NCI-H446 treated with DMSO at 0.1 percent for 48 hours (cell line): ENCODE measurements around the gene MDGA2.
"Not testable (repeated sequence)": the region's sequence is repeated elsewhere in the genome, so short reads cannot be mapped to it uniquely, and the experiment has no call there.

Experiments
- DNase-seq: peaks from one replicate; lab custom pipeline; 2025; lab: John Stamatoyannopoulos, UW

Gene MDGA2

DNA sequence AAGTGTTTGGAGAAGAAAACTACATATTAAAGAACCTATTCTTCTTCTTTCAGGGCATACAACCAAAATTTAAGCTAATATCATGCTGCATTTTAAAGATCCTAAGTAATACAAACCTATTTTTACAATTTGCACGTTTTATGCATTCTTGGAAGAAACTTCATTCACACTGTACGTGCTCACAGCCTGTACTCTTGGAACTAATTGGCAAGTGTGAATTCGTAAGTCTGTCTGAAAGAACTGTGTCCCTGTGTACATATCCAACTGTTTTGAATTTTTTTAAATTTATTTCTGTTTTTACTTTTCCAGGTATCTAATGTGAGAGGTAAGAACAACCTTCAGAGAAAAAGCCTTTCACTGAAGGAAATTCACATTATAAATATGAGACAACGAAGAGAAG, 347.0 kb downstream of the MDGA2 start:
- no peak for DNase-seq

DNA sequence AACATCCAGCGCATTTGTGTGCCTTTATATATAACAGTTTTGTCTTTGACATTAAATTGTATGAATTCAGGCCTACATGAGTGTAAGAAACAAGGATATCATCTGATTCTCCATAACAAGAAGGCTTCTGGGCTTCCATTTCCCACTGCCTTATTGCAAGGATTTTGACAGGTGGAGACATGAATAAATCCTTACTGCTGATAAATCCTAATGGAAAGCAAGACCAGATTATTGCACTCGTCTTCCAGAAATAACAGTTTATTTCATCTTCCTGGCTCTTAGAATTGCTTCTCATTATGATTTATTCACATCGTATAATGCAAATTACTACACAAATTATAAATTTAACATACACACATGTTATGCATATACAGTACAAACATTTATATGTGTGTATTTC, 348.1 kb downstream of the MDGA2 start:
- DNase-seq: no peak

DNA sequence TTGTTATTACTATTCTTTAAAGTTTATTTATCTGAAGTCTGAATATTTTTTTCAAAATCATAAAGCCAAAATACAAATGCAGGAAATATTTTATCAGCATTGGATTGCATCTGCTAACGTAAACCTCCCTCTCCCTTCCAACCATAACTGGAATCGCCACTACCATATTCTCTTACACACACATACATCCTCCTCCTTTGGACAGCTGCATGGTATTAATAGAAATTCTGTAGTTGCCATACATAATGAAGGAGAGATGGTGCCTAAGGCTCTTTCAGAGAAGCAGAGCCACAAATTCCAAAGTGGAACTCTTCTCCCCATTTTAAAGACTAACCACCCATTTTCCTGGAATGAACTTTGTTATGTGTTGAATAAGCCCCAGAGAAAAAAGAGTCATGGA, 352.7 kb downstream of the MDGA2 start:
- DNase-seq: no peak

DNA sequence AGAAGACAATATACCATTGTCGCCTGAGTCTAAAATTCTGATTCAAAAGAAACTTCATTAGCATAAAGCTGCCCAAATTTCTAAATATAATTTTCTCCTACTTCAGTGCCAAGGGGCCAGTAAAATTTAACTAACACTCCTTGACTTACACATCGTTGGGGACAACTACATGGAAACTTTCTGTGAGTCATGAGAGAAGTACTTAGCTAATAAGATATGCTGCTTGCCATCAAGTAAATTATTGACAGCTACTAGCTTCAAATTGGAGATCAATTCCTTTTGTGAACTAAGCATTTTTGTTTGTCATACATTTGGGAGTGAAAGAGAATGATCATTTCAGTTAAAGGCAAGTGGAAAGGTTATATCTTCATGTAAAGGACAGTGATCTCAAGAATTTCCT, 373.3 kb downstream of the MDGA2 start:
- DNase-seq: no peak

DNA sequence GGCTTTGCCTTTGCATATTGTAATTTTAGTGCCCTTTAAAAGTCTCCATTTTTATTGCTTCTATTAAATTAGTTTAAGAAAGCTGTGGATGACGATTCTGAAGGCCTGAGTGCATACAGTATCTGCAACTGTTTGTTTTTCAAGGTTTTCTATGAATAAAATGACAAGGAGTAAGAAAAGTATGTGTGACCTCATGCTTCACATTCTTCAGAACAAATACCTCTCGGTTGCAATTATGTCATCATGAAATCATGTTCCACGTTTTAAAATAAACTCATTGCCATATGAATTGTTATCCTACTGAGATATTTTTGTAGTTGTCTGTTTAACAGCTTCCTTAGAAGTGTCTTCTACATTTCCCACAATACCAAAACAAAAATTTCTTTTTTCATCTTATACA, 374.6 kb downstream of the MDGA2 start:
- DNase-seq: no peak

DNA sequence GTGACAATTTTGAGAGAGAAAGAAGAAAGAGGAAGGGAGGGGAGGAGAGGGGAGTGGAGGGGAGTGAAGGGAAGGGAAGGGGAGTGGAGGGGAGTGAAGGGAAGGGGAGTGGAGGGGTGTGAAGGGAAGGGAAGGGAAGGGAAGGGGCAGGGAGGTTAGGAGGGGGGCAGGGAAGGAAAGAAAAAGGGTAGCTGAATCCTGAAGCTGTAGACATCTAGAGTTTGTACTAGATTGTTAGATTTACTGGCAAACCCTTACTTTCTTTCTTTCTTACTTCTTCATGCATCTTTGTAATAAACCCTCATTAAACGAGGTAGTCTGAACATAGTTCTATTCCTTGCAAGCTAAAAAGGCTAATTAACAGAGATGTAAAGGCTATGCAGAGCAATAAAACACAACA, 378.0 kb downstream of the MDGA2 start:
- DNase-seq: no peak

DNA sequence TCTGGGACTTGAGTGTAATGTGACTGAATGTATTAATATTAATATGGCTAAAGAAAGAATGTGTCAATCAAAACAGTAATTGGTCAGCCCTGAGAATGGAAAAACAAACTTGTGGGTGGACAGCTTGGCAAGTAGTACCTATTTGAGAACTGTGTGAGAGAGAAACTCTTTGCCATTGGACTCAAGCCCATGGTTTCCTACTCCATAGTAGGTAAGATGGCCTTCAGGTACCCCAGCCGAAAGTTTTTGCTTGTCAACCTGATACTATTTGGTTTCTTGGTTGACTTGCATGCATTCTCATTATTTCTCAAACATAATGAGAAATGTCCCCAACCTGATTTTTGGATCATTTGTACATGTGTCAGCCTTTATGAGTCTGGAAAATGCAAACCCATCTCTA, 391.1 kb downstream of the MDGA2 start:
- DNase-seq: no peak

DNA sequence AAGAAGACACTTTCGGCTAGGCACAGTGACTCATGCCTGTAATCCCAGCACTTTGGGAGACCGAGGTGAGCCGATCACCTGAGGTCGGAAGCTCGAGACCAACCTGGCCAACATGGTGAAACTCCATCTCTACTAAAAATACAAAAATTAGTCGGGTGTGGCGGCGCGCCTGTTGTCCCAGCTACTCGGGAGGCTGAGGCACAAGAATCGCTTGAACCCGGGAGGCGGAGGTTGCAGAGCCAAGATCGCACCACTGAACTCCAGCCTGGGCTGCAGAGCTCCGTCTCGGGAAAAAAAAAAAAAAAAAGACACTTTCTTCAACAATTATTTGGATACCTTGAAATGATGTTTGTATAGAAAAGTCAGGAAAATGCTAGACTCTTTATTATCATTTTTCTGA, 393.6 kb downstream of the MDGA2 start:
- not testable (repeated sequence) for DNase-seq

DNA sequence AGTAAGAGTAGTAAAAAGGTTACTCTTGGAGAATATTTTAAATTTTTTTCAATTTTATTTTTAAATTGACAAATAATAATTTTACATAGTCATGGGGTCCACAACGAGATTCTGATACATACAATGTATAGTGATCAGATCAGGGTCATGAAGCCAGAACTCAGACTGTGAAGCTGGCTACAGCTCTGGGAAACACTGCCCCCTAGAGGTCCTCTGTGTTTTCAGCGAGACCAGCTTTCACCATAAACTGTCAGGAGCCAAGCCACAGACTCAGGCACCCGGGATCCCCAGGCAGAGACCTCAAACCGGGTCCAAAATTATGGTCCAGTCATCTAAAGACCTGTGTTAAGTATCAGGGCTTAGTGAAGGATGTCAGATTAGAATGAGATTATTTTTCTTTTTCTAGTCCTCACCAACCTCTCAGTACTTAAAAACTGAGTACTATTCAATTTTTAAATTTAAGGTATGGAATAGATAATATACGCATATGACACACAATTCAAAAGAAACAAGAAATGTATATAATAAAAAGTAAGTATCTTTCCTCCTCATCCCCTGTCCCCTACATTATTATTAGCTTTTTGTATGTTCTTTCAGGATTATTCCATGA, 397.1 kb downstream of the MDGA2 start:
- DNase-seq: peak; percentile 2

DNA sequence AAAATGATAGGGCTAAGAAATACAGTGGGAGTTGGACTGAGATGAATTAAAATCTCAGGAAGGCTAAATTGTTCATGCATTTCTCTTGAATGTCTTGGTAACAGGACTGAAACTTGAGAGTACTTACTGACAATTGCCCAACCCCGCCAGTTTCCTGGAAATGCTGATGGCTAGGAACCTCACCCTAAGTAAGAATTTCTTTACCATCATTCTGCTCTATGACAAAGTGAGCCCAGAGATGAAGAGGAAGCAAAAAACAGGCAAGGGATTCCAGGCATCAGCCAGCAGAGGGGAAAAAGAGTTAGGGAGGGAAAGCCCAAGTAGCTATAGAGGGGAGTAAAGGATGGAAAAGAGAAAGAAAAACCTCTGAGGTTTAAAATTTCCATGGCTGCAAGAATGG, 397.7 kb downstream of the MDGA2 start:
- no peak for DNase-seq

DNA sequence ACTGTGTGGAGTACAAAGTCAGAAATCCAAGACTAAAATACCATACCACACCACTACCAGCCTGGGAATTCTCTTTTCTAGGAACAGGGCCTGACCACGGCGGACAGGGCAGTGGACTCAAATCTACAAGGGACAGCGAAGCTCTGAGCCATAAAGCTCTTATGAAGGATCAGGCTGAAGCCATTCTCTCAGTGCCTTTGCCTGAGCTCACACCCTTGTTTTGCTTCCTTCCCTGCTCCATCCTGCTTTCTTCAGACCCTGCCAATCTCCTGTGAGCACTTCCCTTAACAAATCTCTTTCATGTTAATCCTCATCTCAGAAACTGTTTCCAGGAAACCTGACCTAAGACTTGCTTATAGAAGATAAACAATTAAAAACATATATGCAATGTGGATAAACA, 398.5 kb downstream of the MDGA2 start:
- no peak for DNase-seq

DNA sequence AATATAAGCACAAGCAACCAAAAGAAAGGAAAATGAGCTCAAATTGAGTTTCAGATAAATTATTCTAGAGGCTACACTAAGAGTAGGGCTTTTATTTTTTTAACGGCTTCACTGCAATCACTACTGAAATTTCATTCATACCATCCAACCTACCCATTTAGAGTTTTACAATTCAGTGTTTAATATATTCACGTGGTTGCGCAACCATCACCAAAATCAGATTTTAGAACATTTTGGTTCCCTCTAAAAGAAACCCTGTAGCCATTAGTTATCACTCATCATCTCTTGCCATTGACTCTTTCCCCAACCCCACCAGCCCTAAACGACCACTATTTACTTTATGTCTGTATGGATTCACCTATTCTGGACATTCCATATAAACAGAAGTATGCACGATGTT, 401.5 kb downstream of the MDGA2 start:
- no peak for DNase-seq

DNA sequence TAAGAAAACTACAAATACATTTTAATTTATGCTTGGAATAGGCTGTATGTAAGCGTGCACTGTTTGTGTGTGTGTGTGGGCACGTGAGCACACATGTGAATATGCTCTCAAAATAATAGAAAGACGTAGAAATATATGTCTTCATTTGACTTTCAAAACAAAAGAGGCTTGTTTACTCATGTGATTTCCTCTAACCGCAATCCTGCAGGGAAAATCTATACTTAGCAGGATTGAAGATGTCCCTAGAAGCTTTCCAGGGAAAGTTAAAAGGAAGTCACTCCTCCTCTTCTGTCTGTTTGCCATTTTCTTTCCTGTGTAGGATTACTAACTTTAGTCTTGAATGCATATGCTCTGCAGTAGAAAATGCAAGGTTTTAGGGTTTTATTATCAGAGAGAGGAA, 404.7 kb downstream of the MDGA2 start:
- no peak for DNase-seq

DNA sequence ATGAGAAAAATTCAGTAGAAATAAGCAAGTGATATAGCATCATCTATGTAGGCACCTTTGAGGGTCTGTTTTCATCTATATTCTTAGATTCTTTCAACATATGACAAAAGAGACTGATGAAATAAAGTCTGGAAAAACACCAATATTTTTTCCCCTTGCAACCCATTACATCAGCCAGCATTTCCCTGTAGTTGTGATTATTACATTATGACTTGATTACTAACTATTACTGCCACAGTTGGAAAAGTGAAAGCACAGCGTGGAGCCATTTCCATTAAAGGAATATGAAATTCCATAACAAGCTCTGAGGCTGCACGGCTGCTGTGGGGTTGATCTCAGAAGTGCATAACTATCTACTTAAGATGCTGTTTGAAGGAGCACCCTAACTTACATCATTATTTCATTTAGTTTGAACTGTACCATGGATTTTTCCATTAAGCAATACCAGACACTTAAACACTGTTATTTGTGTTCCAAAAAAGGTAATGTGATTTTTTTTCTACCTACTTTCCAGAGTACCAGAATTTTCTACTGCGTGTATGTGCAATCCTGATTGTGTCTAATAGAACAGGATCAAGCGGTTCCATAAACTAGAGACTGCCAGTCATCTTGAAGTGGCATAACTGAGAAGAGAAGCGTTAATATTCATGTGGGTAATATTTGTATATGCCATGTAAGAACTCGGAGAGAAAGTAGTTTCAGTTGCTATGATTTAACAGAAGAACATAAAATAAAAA, 405.5 kb downstream of the MDGA2 start:
- DNase-seq: no peak

DNA sequence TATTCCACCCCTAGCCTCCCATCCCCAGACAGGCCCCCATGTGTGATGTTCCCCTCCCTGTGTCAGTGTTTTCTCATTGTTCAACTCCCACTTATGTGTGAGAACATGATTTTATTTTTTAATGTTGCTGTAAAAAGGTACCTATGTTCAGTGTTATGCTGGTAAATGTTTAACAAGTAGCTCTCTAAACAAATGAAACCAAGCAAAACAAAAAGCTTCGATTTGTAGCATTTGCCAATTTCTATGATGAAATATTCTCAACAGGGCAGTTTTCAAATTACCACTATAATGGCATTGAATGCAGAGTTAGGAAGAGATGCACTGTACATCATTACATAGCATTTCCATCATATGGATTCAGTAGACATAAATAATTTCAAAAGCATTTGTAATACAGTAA, 410.6 kb downstream of the MDGA2 start:
- no peak for DNase-seq

DNA sequence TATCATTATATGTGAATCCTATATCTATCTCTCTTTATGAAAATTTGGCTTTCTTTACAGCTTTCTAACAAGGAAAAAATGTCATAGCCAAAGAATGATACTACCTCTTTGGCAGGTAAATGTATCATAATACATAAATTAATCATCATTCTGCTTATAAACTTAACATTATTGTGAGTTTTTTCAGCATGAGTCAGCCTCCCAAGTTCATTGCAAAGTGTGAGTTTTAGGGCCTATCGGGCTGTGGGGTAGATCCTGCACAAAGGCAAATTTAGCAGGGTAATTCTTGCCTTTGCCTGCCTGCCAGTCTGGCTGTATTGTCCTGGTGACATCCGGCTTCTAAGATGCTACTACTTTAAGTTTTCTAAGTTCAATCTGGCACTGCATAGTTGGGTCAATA, 412.6 kb downstream of the MDGA2 start:
- DNase-seq: no peak

DNA sequence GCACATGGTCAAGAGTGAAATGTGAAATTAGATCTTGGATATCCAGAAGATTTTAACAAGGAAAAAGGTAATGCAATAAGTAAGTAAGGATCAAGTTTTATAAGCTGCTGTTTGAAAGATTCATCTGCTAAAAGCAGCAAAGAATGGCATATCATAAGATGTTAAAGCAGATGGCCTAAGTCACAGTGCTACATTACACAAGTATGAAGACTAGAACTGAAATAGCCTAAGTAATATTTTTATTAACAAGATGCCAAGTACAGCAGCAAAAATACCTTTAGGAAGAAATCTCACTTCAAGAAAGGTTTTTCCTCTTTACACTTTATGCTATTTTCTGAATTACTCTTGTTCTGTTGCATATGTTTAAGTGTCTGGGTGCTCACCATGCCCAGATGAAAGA, 414.1 kb downstream of the MDGA2 start:
- DNase-seq: no peak

DNA sequence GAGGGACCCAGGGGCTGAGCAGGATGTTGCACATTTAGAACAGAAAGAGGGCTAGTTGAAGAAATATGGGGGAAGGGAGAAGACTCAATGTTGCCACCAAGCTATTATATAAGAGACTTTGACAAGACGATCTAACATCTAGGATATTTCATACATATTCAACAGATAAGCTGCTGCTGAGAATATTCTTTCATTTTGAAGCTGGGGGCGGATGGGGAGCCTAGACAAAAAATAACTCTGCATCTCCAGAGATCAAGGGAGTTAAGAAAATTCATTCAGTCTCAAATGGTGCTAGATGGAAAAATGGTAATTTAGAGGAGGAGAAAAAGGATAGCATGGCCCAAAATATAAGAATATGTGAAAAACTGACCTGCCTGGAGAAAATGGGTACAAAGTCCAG, 415.6 kb downstream of the MDGA2 start:
- no peak for DNase-seq

DNA sequence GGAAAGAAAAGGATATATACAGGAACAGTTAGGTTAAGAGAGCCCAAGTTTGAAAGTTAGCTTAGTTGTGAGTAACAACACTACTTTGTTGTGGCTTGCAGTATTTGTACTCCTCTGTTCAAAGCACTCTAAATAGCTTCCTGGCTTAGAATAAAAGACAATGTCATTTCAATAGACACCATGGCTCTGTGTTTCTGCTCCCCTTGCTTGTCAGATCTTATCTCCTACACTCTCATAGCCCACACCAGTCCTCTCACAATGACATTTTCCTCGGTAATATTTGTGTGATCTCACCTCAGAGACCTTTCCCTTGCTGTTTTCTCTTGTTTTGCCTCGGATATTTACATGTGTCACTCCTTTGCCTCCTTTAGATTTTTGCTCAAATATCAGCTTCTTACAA, 418.4 kb downstream of the MDGA2 start:
- DNase-seq: no peak

DNA sequence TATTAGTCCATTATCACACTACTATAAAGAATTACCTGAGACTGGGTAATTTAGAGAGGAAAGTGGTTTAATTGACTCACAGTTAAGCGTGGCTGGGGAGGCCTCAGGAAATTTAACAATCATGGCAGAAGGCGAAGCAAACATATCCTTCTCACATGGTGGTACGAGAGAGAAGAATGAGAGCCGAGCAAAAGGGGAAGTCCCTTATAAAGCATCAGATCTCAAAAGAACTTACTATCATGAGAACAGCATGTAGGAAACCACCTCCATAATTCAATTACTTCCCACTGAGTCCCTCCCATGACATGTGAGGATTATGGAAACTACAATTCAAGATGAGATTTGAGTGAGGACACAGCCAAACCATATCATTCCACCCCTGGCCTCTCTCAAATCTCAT, 422.6 kb downstream of the MDGA2 start:
- no peak for DNase-seq

DNA sequence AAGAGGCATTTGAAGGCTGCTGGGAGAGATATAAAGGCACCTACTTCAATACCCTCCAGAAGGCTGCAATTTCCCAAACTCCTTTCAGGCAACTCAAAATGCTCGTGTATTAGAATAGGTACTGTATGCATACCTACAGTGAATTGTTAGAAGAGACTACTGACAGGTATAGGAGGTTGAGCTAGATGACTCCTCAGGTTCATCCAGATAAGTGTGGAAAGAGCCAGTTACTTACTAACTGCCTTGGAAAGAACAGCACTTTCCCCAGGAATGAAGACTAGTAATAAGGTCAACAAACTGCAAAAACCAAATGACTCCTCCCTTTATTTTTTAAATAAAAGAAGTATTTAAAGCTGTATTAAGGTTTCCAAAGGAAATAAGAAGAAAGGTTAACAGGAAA, 429.0 kb downstream of the MDGA2 start:
- DNase-seq: no peak

DNA sequence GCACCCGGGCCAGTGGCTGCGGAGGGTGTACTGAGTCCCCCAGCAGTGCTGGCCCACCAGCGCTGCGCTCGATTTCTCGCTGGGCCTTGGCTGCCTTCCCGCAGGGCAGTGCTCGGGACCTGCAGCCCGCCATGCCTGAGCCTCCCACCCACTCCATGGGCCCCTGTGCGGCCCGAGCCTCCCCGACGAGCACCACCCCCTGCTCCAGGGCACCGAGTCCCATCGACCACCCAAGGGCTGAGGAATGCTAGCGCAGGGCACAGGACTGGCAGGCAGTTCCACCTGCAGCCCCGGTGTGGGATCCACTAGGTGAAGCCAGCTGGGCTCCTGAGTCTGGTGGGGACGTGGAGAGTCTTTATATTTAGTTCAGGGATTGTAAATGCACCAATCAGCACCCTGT, 432.8 kb downstream of the MDGA2 start:
- not testable (repeated sequence) for DNase-seq

DNA sequence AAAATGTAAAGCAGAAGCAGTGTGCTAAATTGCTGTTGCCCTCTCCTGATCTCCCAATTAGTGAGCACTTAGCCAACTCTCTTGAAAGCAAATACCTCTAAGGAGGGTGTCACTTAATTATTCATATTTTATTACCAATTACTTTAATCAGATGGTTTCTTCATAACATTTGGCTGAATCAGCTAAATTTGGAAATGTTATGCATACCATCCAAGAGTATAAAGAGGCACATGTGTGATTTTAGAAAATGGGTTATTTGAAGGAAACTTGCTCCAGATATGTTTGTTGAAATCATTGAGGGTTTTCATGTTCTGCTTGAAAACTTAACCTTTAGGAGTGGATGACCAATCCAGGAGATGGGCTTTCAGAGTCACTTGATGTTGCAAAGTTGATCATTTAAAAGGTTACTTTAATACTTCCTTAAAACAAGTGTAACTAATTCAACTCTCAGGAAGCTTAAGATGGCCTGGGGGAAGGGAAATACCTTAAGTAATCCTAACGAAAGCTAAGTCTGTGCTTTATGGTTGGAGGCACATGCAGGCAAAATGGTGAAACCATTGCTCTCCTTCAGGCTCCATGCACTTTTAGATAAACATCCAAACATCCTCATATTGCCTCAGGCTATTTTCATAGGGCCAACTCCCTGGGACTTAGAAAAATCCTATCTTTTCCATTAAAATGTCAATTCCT, 434.5 kb downstream of the MDGA2 start:
- no peak for DNase-seq

DNA sequence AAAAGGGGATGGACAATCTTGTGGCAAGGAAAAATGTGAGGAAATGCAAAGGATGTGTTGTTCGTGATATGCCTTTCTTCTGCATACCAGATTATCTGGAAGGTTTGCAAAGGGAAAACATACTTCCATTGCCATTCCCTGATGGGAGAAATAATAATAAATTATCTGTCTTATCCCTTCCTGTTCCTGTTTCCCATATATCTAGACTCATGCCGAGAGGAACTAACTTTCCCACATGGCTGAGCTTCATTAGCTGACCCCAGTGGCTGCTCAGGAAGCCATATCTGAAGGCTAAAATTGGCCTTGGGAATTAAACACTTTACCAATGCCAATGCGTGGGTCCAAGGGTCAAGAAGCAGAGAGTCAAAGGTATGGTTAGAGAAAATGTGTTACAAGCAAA, 439.8 kb downstream of the MDGA2 start:
- no peak for DNase-seq
